Thoracic aorta (tissue), 2 donors: ENCODE results near the gene CYP2W1. TPM values are rescaled to one million over a fixed set of nuclear protein-coding genes. Genes with fewer than 3 reads are reported as not detected.
"Not testable (repeated sequence)": the region's sequence is repeated elsewhere in the genome, so short reads cannot be mapped to it uniquely, and the experiment has no call there.

Experiments
- ATAC-seq: fragments of 150-250 bp; one replicate; pipeline ENCODE4 v1.8.0; 2017; ENCODE audit warnings: low read depth; ENCODE audit not compliant: insufficient number of reproducible peaks, low FRiP score
- DNase-seq: peaks from one replicate; pipeline ENCODE4 v3.0.0-alpha.2; 2020; ENCODE audit warnings: low spot score
- H3K27ac ChIP-seq, 2 donors: fragments of 200-600 bp; sonication (generic); 1 replicate in 1 of 2; 2 replicates in 1 of 2; pipeline ENCODE4 v1.5.1; 2016; ENCODE audit warnings: mild to moderate bottlenecking in 2 of 2, moderate library complexity in 2 of 2
- H3K27me3 ChIP-seq: fragments of 200-600 bp; sonication (generic); replicated peaks from 2 replicates; pipeline ENCODE4 v1.6.0; 2016; ENCODE audit warnings: mild to moderate bottlenecking; ENCODE audit not compliant: insufficient read depth
- H3K36me3 ChIP-seq: fragments of 200-600 bp; sonication (generic); one replicate; pipeline ENCODE4 v1.5.1; 2016
- H3K4me1 ChIP-seq, 2 donors: fragments of 200-600 bp; sonication (generic); 1 replicate in 1 of 2; 2 replicates in 1 of 2; pipeline versions ENCODE4 v1.5.1 to v1.6.0; 2016; ENCODE audit warnings: low read depth in 2 of 2, mild to moderate bottlenecking in 1 of 2; ENCODE audit not compliant: control insufficient read depth in 1 of 2
- H3K4me3 ChIP-seq: fragments of 200-600 bp; sonication (generic); 2 replicates; pipeline ENCODE4 v1.5.1; 2016; ENCODE audit warnings: mild to moderate bottlenecking
- H3K9me3 ChIP-seq: fragments of 200-600 bp; sonication (generic); 2 replicates; pipeline ENCODE4 v1.5.1; 2016
- CTCF ChIP-seq: fragments of 200-600 bp; sonication (generic); IDR thresholded peaks from one replicate; pipeline ENCODE4 v1.5.1; 2019; ENCODE audit warnings: antibody characterized with exemption
- total RNA-seq, 2 donors: library from RNA; depleted of rRNA; stranded (reverse); fragments of >200 nt; gene quantifications; one replicate each; pipeline versions ENCODE4 v1.1.0 to v1.2.3, GENCODE V29; 2016

The CYP2W1 gene
- total RNA-seq, 2 donors from 2014 or later = not detected

DNA sequence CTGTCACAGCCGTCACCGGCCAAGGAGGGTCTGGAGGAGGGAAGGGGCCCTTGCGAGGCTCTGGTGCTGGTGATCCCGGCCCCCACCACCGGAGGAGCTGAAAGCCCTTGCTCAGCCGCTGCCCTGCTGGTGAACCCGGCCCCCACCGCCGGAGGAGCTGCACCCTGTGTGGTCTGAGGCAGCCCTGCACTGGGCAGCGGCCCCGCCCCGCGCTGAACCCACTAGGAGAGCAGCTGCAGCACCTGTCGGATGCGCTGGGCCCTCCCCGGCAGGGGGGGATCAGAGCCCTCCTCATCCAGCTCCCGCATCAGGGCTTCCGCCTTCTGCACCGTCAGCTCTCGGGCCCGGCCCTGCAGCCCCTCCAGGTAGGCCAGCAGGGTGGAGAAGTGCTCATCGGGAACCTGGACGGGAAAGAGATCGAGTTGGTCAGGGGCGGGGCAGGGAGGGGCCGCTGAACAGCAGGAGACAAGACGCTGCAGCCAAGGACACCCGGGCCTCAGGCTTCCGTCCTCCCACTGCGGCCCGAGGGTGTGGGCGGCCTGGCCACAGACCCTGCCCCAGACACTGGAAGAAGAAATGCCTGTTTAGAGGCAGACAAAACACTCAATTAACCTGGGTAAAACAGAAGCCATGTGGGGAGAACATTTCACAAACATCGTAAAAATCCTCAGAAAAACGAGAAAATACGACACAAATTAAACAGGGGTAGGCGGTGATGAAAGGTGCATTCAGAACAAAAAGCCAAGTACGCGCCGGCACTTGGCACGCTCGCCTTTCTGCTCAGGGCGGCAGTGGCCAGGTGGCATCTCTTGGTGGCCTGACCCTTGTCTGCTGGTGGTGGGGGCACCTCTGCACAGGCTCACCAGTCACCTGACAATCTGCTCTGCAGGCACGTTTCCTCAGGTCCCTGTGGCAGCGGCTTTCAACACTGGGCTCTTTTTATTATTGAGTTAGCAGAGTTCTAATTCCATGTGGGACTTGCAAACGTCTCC is 14.7 kb downstream of the CYP2W1 start:
- Histone ChIP-seq H3K27ac (no peak overlapping the region), H3K9me3 (no peaks in the 10 kb centered on the region), H3K36me3 (peaks cover 8% of the 10 kb centered on the region), H3K4me3 (no peak overlapping the region), H3K4me1 (no peaks in the 10 kb centered on the region), H3K27me3 (no peaks in the 10 kb centered on the region)
- ATAC-seq = no peak
- DNase-seq = no peak
- TF ChIP-seq CTCF = no peak

DNA sequence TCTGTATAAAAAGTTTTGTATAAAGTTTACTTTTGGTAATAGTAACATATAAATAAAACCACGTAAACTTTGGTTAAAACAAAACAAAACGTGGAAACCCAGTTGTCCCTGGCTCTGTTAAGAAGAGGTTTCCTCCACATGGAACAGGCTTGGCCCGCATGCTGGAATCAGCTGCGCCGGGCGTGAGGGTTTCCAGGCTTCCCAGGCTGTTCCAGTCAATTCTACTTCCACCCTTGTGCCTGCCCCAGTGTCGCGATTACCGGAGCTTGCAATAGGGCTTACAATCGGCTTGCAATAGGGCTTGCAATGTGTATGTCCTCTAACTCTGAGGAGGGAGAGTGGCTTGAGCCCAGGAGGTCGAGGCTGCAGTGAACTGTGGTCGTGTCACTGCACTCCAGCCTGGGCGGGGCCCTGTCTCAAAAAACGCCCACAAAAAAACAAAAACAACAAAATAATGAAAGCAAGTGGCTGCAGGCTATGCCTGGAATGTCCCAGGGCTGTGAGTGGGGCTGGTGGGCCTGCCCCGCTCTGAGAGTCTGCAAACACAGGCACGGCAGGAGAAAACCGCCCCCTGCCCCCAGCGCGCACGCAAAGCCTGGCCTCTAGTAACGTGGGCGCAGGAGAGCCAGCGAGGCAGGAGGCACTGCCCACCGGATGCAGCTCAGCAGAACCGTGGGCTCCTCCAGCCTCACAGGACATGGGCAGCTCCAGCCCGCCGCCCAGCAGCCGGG is 16.3 kb downstream of the CYP2W1 start:
- DNase-seq = no peak
- no peak for ATAC-seq
- no peak overlapping the region for H3K27ac ChIP-seq
- no peak overlapping the region for H3K4me3 ChIP-seq
- peaks cover 8% of the 10 kb centered on the region for H3K36me3 ChIP-seq
- no peaks in the 10 kb centered on the region for H3K4me1 ChIP-seq
- H3K27me3 ChIP-seq = no peaks in the 10 kb centered on the region
- H3K9me3 ChIP-seq = no peaks in the 10 kb centered on the region
- no peak for TF ChIP-seq CTCF

DNA sequence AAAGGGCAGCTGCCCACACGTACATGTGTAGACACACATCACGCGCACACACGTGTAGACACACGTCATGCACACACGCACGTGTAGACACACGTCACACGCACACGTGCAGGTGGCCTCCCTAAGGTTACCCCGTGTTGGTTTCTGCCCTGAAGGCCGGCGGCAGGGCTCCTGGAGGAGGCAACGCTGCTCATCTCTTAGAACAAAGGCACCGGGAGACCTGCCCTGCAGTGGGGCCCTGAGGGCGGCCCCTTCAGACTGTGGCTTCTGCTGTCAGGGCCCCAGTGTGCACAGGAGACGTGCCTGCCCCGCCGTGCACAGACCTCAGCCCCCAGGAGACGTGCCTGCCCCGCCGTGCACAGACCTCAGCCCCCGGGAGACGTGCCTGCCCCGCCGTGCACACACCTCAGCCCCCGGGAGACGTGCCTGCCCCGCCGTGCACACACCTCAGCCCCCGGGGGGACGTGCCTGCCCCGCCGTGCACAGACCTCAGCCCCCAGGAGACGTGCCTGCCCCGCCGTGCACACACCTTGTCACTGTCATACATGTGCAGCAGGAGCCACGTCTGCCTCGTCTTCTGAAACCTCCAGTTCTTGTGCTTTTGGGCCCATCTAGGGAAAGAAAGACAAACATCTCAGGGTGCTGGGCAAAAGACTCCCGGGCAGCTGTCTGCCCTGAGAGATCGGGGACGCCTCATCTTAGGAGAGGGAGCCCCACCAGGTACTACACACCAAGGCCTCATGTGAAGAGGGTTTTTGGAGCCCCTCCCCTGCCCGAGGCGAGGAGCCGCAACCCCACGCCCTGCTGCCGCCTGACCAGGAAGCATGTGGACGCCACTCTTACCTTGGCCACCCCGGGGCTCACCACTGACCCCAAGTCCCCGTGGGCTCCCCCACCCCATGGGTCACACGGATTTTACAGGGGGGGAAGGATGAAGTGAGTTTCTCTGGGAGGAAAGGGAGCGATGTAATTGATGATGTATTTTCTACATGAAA is 17.3 kb downstream of the CYP2W1 start:
- no peak for ATAC-seq
- H3K27me3 ChIP-seq = no peaks in the 10 kb centered on the region
- no peak for DNase-seq
- peaks cover 8% of the 10 kb centered on the region for H3K36me3 ChIP-seq
- TF ChIP-seq CTCF = no peak
- no peak overlapping the region for H3K27ac ChIP-seq
- no peak overlapping the region for H3K4me3 ChIP-seq
- no peaks in the 10 kb centered on the region for H3K4me1 ChIP-seq
- no peaks in the 10 kb centered on the region for H3K9me3 ChIP-seq

DNA sequence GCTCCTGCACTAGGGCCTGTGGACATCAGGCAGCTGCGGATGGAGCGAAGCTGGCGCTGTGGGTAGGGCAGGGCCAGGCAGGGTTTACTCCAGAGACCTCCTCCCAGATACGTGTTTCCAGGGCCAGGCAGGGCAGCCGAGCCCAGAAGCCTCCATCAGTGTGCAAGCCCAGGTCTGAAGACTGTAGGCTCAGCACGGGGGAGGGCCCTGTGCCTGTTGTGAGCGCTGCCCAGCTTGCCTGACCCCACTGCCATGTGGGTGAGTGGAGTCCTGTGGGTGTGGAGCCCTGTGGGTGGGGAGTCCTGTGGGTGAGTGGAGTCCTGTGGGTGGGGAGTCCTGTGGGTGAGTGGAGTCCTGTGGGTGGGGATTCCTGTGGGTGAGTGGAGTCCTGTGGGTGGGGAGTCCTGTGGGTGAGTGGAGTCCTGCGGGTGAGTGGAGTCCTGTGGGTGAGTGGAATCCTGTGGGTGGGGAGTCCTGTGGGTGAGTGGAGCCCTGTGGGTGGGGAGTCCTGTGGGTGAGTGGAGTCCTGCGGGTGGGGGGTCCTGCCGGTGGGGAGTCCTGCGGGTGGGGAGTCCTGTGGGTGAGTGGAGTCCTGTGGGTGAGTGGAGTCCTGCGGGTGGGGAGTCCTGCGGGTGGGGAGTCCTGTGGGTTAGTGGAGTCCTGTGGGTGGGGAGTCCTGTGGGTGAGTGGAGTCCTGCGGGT is 18.2 kb downstream of the CYP2W1 start:
- not testable (repeated sequence) for H3K4me1 ChIP-seq, H3K36me3 ChIP-seq, ATAC-seq, DNase-seq, H3K27ac ChIP-seq, H3K4me3 ChIP-seq, H3K27me3 ChIP-seq, H3K9me3 ChIP-seq

DNA sequence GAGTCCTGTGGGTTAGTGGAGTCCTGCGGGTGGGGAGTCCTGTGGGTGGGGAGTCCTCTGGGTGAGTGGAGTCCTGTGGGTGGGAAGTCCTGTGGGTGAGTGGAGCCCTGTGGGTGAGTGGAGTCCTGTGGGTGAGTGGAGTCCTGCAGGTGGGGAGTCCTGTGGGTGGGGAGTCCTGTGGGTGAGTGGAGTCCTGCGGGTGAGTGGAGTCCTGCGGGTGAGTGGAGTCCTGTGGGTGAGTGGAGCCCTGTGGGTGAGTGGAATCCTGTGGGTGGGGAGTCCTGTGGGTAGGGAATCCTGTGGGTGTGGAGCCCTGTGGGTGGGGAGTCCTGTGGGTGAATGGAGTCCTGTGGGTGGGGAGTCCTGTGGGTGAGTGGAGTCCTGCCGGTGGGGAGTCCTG is 19.0 kb downstream of the CYP2W1 start:
- H3K9me3 ChIP-seq, H3K4me1 ChIP-seq, H3K4me3 ChIP-seq, ATAC-seq, H3K27me3 ChIP-seq, DNase-seq, H3K27ac ChIP-seq, H3K36me3 ChIP-seq: not testable (repeated sequence)

DNA sequence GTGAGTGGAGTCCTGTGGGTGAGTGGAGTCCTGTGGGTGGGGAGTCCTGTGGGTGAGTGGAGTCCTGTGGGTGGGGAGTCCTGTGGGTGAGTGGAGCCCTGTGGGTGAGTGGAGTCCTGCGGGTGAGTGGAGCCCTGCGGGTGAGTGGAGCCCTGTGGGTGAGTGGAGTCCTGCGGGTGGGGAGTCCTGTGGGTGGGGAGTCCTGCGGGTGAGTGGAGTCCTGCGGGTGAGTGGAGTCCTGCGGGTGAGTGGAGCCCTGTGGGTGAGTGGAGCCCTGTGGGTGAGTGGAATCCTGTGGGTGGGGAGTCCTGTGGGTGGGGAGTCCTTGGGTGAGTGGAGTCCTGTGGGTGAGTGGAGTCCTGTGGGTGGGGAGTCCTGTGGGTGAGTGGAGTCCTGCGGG is 19.5 kb downstream of the CYP2W1 start:
- H3K9me3 ChIP-seq, H3K36me3 ChIP-seq, H3K27ac ChIP-seq, H3K4me3 ChIP-seq, ATAC-seq, H3K27me3 ChIP-seq, DNase-seq, H3K4me1 ChIP-seq: not testable (repeated sequence)
